AG20443 (cell line): Measurements from ENCODE around the gene NTM.

Experiments used
- DNase-seq: peaks from one replicate; pipeline ENCODE4 v3.0.0; 2012; ENCODE audit warnings: low spot score, mixed read lengths

The NTM gene

GRCh38 chr11:131549770-131550169, 179.4 kb downstream of the NTM start:
- DNase-seq: no peak

GRCh38 chr11:131560287-131560686, 189.9 kb downstream of the NTM start:
- no peak for DNase-seq

- DNase-seq: peak; percentile 59
These were observed 191.1 kb downstream of the NTM start for GRCh38 chr11:131561501-131561900.

- DNase-seq: no peak
These were observed 191.6 kb downstream of the NTM start for GRCh38 chr11:131561972-131562371.

GRCh38 chr11:131568318-131568717, 197.9 kb downstream of the NTM start:
- no peak for DNase-seq

- no peak for DNase-seq
These were observed 201.2 kb downstream of the NTM start for GRCh38 chr11:131571571-131571970.

- no peak for DNase-seq
These were observed 202.0 kb downstream of the NTM start for GRCh38 chr11:131572423-131572822.

GRCh38 chr11:131579932-131580387, 209.5 kb downstream of the NTM start:
- DNase-seq: peak; percentile 88

- DNase-seq: peak; percentile 27
These were observed 210.1 kb downstream of the NTM start for GRCh38 chr11:131580476-131580875.

- DNase-seq: no peak
These were observed 210.6 kb downstream of the NTM start for GRCh38 chr11:131581046-131581445.

GRCh38 chr11:131582021-131582525, 211.7 kb downstream of the NTM start:
- no peak for DNase-seq

- no peak for DNase-seq
These were observed 213.0 kb downstream of the NTM start for GRCh38 chr11:131583421-131583820.

- DNase-seq: no peak
These were observed 213.5 kb downstream of the NTM start for GRCh38 chr11:131583938-131584337.

- no peak for DNase-seq
These were observed 214.6 kb downstream of the NTM start for GRCh38 chr11:131584785-131585592.

GRCh38 chr11:131588057-131588456, 217.6 kb downstream of the NTM start:
- DNase-seq: no peak

- DNase-seq: peak; percentile 50
These were observed 220.6 kb downstream of the NTM start for GRCh38 chr11:131591051-131591461.

GRCh38 chr11:131592152-131592551, 221.7 kb downstream of the NTM start:
- DNase-seq: no peak

GRCh38 chr11:131592734-131593133, 222.3 kb downstream of the NTM start:
- no peak for DNase-seq

GRCh38 chr11:131593301-131593700, 222.9 kb downstream of the NTM start:
- no peak for DNase-seq

- no peak for DNase-seq
These were observed 225.4 kb downstream of the NTM start for GRCh38 chr11:131595797-131596196.

GRCh38 chr11:131597890-131598289, 227.5 kb downstream of the NTM start:
- DNase-seq: no peak

- DNase-seq: no peak
These were observed 227.9 kb downstream of the NTM start for GRCh38 chr11:131598305-131598704.

GRCh38 chr11:131599285-131599684, 228.9 kb downstream of the NTM start:
- no peak for DNase-seq

GRCh38 chr11:131600628-131601027, 230.2 kb downstream of the NTM start:
- DNase-seq: no peak
